ENCODE results near the gene CNGA1.

GRCh38 chr4:48051078-48051477 is 34.6 kb upstream of the CNGA1 start:
- TF ChIP-seq CTCF (IDR thresholded peaks at IDR 0.05 in 8 of 11, conservative IDR thresholded peaks at IDR 0.05 in 3 of 11), result no peak
- no peak for TF ChIP-seq POLR2A (IDR thresholded peaks at IDR 0.05)
- TF ChIP-seq POLR2AphosphoS5 (IDR thresholded peaks at IDR 0.05), result no peak

All from spleen (tissue), 7 donors.